ENCODE results near the gene PRRT2. TPM values are rescaled to one million over a fixed set of nuclear protein-coding genes. Genes with fewer than 3 reads are reported as not detected.
"Not testable (repeated sequence)": the region's sequence is repeated elsewhere in the genome, so short reads cannot be mapped to it uniquely, and the experiment has no call there.

Gene PRRT2
- total RNA-seq, 3 donors from 2014 or later, result 2.9 to 3.9 (median 3.5) TPM

- no peak for DNase-seq (ENCODE audit: low spot score in 2 of 2)
- H3K27me3 ChIP-seq, result no peaks in the 10 kb centered on the region
- H3K4me1 ChIP-seq, result no peaks in the 10 kb centered on the region
- H3K4me3 ChIP-seq, result no peak within 1 kb of the TSS
- no peaks in the 10 kb centered on the region for H3K9me3 ChIP-seq
- no peak within 1 kb of the TSS for H3K27ac ChIP-seq
- intact Hi-C loops (cut with DNase I; ENCODE audit: low total_unique reads), result no loop called here
- no peak for TF ChIP-seq POLR2A (IDR thresholded peaks at IDR 0.05)
- no peak for TF ChIP-seq CTCF (IDR thresholded peaks at IDR 0.05)
- TF ChIP-seq POLR2AphosphoS5 (IDR thresholded peaks at IDR 0.05), result no peak
- no peaks in the 10 kb centered on the region for H3K36me3 ChIP-seq
These were observed 34.2 kb upstream of the PRRT2 start, which contains the start of gene ZG16 for GRCh38 chr16:29777576-29778350. TSS of gene ZG16 (plus strand) at chr16:29778256. CDS start at chr16:29779267, 1,011 bp downstream.

DNA sequence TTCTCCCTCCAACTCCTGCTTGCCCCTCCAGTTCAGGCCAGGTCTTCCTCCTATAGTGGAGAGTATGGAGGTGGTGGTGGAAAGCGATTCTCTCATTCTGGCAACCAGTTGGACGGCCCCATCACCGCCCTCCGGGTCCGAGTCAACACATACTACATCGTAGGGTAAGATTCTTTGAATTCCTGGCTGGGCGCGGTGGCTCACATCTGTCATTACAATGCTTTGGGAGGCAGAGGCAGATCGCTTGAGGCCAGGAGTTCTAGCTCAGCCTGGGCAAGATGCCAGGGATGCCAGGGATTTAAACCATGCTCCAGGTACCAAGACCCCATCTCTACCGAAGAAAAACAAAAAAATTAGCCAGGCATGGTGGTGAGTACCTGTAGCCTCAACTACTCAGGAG lies 32.5 kb upstream of the PRRT2 start:
- no peak for DNase-seq (ENCODE audit: low spot score in 2 of 2)
- Histone ChIP-seq H3K4me3 (no peak overlapping the region), H3K9me3 (no peaks in the 10 kb centered on the region), H3K4me1 (no peaks in the 10 kb centered on the region), H3K36me3 (no peaks in the 10 kb centered on the region), H3K27me3 (no peaks in the 10 kb centered on the region), H3K27ac (no peak overlapping the region)
- TF ChIP-seq CTCF (IDR thresholded peaks at IDR 0.05) (no peak), POLR2AphosphoS5 (IDR thresholded peaks at IDR 0.05) (no peak), POLR2A (IDR thresholded peaks at IDR 0.05) (no peak)
- intact Hi-C loops (cut with DNase I; ENCODE audit: low total_unique reads), result no loop called here

GRCh38 chr16:29783094-29783953 lies 28.7 kb upstream of the PRRT2 start:
- H3K4me3 ChIP-seq; H3K9me3 ChIP-seq; DNase-seq (ENCODE audit: low spot score in 2 of 2); H3K27ac ChIP-seq; intact Hi-C loops (cut with DNase I; ENCODE audit: low total_unique reads); H3K36me3 ChIP-seq; H3K4me1 ChIP-seq; H3K27me3 ChIP-seq: not testable (repeated sequence)

DNA sequence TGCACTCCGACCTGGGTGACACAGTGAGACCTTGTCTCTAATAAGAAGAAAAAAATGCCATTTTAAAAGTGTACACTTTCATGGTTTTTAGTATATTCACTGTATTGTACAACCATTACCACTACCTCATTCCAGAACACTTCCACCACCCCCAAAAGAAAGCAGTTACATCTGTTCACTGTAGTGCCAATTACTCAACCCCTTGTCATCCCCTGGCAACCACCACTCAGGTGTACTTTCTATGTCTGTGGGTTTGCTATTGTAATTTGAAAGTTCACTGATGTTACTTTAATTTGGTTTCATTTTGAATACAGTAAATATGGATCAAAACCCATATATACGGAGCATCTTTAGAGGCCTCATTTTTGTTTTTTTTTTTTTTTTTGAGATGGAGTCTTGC lies 27.8 kb upstream of the PRRT2 start:
- H3K4me1 ChIP-seq, result no peaks in the 10 kb centered on the region
- no peaks in the 10 kb centered on the region for H3K9me3 ChIP-seq
- no peak for TF ChIP-seq POLR2A (IDR thresholded peaks at IDR 0.05)
- no peak for TF ChIP-seq POLR2AphosphoS5 (IDR thresholded peaks at IDR 0.05)
- no peak for TF ChIP-seq CTCF (IDR thresholded peaks at IDR 0.05)
- intact Hi-C loops (cut with DNase I; ENCODE audit: low total_unique reads), result no loop called here
- no peak overlapping the region for H3K4me3 ChIP-seq
- no peaks in the 10 kb centered on the region for H3K27me3 ChIP-seq
- H3K27ac ChIP-seq, result no peak overlapping the region
- H3K36me3 ChIP-seq, result no peaks in the 10 kb centered on the region
- no peak for DNase-seq (ENCODE audit: low spot score in 2 of 2)

- peak in 1 of 2 donors; percentile 69 for DNase-seq (ENCODE audit: low spot score in 2 of 2)
- intact Hi-C loops (cut with DNase I; ENCODE audit: low total_unique reads), result no loop called here
- Histone ChIP-seq H3K27me3 (no peaks in the 10 kb centered on the region), H3K9me3 (no peaks in the 10 kb centered on the region), H3K4me1 (no peaks in the 10 kb centered on the region), H3K27ac (no peak overlapping the region), H3K36me3 (no peaks in the 10 kb centered on the region), H3K4me3 (peak overlapping the region in 2 of 3 donors; percentile 37 to 60)
- TF ChIP-seq POLR2A (IDR thresholded peaks at IDR 0.05) (no peak), CTCF (IDR thresholded peaks at IDR 0.05) (peak; percentile 30 to 67 (median 56)), POLR2AphosphoS5 (IDR thresholded peaks at IDR 0.05) (no peak)
These were observed 27.0 kb upstream of the PRRT2 start for GRCh38 chr16:29784901-29785500.

- H3K4me3 ChIP-seq; H3K36me3 ChIP-seq; intact Hi-C loops (cut with DNase I; ENCODE audit: low total_unique reads): not testable (repeated sequence)
These were observed 24.8 kb upstream of the PRRT2 start for GRCh38 chr16:29787155-29787554.

More at GRCh38 chr16:29787155-29787554, 24.8 kb upstream of the PRRT2 start:
- H3K27me3 ChIP-seq; H3K27ac ChIP-seq; H3K4me1 ChIP-seq; H3K9me3 ChIP-seq; DNase-seq (ENCODE audit: low spot score in 2 of 2): not testable (repeated sequence)

Data from breast epithelium (tissue), 4 donors.